ENCODE measurements around the gene RHAG.

RHAG gene

DNA sequence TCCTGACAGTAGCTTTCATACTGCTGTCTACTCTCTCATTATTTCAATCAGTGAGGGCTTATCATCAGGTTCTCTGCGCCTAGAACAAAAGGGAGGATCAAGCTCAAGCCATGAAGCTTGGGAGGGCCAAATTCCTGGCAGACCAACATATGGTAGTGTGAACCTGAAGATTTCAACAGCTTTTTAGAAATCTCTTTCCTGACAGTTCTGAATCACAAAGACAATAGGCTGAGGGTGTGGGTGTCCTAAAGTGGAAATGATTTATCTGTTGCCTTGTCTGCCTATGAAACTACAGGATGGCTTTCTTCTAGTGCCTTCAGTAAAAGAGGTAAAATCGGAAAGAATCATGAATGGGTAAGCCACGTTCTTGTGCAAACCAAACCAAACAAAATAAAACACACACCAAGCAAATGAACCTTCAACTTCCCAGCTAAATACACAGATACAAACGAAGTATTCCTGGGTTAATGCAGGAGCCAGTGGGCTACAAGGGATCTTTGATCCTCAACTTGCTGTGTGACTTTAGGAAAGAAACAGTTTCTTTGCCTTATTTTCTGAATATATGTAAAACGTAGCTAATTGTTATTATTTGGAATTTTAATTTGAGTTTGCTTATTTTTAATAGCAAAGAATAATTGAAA, 2.7 kb upstream of the RHAG start:
- H3K27ac ChIP-seq, result no peak overlapping the region
- POLR2A ChIA-PET (ENCODE audit: low non-redundant PET), result no interaction called here
- CTCF ChIA-PET, result interaction anchor here (2.1 kb wide), 1 partner anchor 16 kb away, joined by 5 read pairs; no protein-coding TSS in a partner anchor
- no peak for DNase-seq (ENCODE audit: low spot score)
- TF ChIP-seq, protein P1, sequence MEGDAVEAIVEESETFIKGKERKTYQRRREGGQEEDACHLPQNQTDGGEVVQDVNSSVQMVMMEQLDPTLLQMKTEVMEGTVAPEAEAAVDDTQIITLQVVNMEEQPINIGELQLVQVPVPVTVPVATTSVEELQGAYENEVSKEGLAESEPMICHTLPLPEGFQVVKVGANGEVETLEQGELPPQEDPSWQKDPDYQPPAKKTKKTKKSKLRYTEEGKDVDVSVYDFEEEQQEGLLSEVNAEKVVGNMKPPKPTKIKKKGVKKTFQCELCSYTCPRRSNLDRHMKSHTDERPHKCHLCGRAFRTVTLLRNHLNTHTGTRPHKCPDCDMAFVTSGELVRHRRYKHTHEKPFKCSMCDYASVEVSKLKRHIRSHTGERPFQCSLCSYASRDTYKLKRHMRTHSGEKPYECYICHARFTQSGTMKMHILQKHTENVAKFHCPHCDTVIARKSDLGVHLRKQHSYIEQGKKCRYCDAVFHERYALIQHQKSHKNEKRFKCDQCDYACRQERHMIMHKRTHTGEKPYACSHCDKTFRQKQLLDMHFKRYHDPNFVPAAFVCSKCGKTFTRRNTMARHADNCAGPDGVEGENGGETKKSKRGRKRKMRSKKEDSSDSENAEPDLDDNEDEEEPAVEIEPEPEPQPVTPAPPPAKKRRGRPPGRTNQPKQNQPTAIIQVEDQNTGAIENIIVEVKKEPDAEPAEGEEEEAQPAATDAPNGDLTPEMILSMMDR (conservative IDR thresholded peaks at IDR 0.05; ENCODE audit: low read depth), result no peak

DNA sequence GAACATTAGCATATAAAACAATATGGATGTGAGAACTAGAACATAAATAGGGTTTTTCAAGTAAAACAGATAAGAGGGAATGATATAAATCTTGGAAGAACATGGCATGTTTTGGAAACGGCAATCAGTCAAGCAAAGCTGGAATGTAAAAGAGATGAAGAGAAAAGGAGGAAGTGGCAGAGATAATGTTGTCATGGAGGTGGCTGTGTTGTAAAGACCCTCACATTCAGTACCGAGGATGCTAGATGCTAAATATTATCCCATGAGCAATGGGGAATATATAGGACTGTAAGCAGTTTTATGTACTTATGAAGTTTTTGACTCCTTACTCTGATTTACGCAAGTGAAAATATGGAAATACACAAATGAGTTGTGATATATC, 702 bp upstream of the RHAG start:
- ChIA-PET CTCF (no interaction called here), POLR2A (ENCODE audit: low non-redundant PET) (interaction anchor here (0.6 kb wide), 1 partner anchor 1152 kb away, joined by 3 read pairs; no protein-coding TSS in a partner anchor)
- H3K27ac ChIP-seq, result no peak overlapping the region
- no peak for DNase-seq (ENCODE audit: low spot score)
- TF ChIP-seq, protein P1 (conservative IDR thresholded peaks at IDR 0.05; ENCODE audit: low read depth), result no peak

DNA sequence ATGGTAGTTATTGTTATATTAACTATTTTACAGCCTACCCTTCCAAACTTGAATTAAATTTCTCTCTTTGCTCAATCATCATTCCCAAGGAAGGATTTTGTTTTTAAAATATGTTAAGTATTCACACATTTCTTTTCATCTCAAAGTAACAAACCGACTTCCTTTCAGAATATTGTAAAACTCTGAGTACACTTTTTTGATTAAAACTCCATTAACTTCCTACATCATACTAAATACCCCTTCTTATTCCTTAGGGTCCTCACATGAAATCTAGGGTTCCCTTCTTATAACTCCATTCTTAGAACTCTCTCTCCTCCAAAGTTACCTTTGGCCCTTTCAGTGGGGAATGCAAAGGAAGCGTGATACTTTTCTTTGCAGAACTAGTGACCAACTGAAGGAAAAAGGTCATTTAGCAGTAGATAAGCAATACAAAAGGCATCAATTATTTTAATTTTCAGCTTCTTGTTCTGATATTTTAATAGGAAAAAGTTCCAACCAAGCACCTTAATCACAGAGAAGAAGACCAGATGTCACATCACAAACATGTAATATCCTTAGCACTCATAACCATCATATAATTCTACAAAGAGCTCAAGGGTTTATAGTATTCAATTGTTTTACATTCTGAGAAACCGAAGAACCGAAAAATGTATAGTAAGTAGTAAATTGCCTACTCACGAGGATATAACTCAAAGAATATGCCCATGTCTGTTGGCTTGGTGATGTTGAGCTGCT, 494 bp downstream of the RHAG start:
- ChIA-PET POLR2A (ENCODE audit: low non-redundant PET) (no interaction called here), CTCF (interaction anchor here (0.9 kb wide), 1 partner anchor 13 kb away, joined by 4 read pairs; no protein-coding TSS in a partner anchor)
- no peak overlapping the region for H3K27ac ChIP-seq
- no peak for DNase-seq (ENCODE audit: low spot score)
- TF ChIP-seq, protein P1 (conservative IDR thresholded peaks at IDR 0.05; ENCODE audit: low read depth), result no peak

DNA sequence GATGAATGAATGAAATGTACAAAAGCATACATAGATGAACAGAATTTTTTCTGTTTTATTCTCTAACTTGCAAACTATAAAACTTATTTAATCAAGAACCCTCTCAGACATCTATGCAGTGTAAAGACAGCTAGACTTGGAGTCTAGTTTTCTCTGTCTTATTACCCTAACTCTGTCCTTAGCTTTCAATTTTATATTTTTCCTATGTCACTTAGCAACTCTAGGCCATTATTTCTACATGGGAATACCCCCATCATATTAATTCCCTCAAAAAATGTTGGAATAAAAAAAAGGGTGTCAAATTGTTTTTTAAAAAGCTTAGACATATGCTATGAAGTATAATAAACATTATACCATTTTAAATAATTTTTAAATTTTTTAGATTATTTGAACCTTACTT, 1.2 kb downstream of the RHAG start:
- no peak overlapping the region for H3K27ac ChIP-seq
- CTCF ChIA-PET, result no interaction called here
- TF ChIP-seq, protein P1 (conservative IDR thresholded peaks at IDR 0.05; ENCODE audit: low read depth), result no peak
- POLR2A ChIA-PET (ENCODE audit: low non-redundant PET), result no interaction called here
- no peak for DNase-seq (ENCODE audit: low spot score)

DNA sequence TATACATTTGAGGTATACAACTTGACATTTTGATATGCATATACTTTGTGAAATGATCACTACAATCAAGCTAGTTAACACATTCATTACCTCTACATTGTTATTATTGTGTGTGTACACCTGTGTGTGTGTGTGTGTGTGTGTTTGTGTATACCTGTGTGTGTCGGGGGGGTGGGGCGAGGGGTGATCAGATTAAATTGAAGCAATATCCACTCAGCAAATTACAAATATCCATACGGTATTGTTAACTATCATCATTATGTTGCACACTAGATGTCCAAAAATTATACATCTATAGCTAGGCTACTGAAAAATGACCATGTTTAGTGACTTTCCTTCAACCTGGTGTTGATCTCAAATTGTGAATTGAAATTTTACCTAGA, 1.8 kb downstream of the RHAG start:
- TF ChIP-seq, protein P1 (conservative IDR thresholded peaks at IDR 0.05; ENCODE audit: low read depth), result no peak
- H3K27ac ChIP-seq, result no peak overlapping the region
- POLR2A ChIA-PET (ENCODE audit: low non-redundant PET), result no interaction called here
- no peak for DNase-seq (ENCODE audit: low spot score)
- CTCF ChIA-PET, result interaction anchor here (0.6 kb wide), 1 partner anchor 282 kb away, joined by 6 read pairs; no protein-coding TSS in a partner anchor

DNA sequence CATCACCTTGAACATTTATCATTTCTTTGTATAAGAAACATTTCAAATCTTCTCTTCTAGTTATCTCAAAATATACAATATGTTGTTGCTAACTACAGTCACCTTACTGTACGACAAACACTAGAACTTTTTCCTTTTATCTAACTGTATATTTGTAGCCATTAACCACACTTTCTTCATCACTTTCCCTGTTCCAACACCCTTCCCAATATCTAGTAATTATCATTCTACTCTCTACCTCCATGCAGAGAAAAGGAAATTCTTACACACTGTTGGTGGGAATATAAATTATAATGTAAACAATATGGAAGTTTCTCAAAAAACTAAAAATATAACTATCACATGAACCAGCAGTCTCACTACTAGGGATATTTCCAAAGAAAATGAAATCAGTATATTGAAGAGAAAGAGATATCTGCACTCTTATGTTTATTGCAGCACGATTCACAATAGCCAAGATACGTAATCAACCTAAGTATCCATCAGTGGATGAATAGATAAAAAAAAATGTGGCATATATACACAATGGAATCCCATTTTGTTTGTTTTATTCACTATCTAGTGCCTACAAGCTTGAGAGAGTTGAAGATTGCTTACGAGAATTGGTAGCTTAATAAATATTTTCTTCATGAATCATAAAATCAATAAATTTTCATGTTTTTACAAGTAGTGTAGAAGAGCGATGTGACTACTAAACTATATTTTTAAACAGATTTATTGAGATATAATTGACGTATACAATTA, 2.4 kb downstream of the RHAG start:
- POLR2A ChIA-PET (ENCODE audit: low non-redundant PET), result no interaction called here
- CTCF ChIA-PET, result interaction anchor here (0.6 kb wide), 1 partner anchor 282 kb away, joined by 6 read pairs; no protein-coding TSS in a partner anchor
- no peak for DNase-seq (ENCODE audit: low spot score)
- H3K27ac ChIP-seq, result no peak overlapping the region
- TF ChIP-seq, protein P1 (conservative IDR thresholded peaks at IDR 0.05; ENCODE audit: low read depth), result no peak

Measured in RWPE1 (cell line).